Loucy (cell line): Measurements from ENCODE around the gene STAB2.

Experiments
- H2AFZ ChIP-seq: fragments of 200-600 bp; sonication (generic); 2 replicates; pipeline ENCODE4 v1.6.0; 2016; ENCODE audit warnings: antibody characterized with exemption, mild to moderate bottlenecking, low read length, moderate library complexity
- H3F3A ChIP-seq: fragments of 200-600 bp; 2 replicates; pipeline ENCODE4 v1.6.0; 2016; ENCODE audit warnings: antibody characterized with exemption, low read depth, mild to moderate bottlenecking
- H3K27me3 ChIP-seq: fragments of 200-600 bp; sonication (generic); 2 replicates; pipeline ENCODE4 v1.6.1; 2014; ENCODE audit warnings: low read length, mild to moderate bottlenecking; ENCODE audit not compliant: insufficient read depth, poor library complexity, severe bottlenecking
- H3K36me3 ChIP-seq: fragments of 200-600 bp; sonication (generic); 2 replicates; pipeline ENCODE4 v1.6.1; 2016; ENCODE audit warnings: low read length; ENCODE audit not compliant: insufficient read depth
- H3K4me1 ChIP-seq: fragments of 200-600 bp; sonication (generic); 2 replicates; pipeline ENCODE4 v1.5.1; 2014; ENCODE audit warnings: low read length, mild to moderate bottlenecking; ENCODE audit not compliant: insufficient read depth, poor library complexity, severe bottlenecking
- H3K4me2 ChIP-seq: fragments of 200-600 bp; sonication (generic); 2 replicates; pipeline ENCODE4 v1.6.0; 2014; ENCODE audit warnings: antibody characterized with exemption, low read length, low read depth, mild to moderate bottlenecking; ENCODE audit not compliant: poor library complexity, severe bottlenecking
- H3K4me3 ChIP-seq: fragments of 200-600 bp; sonication (generic); 2 replicates; pipeline ENCODE4 v1.5.1; 2014; ENCODE audit warnings: low read length, mild to moderate bottlenecking, mixed read lengths; ENCODE audit not compliant: poor library complexity, severe bottlenecking
- H3K79me2 ChIP-seq: fragments of 200-600 bp; sonication (generic); 2 replicates; pipeline ENCODE4 v1.6.1; 2014; ENCODE audit warnings: low read length; ENCODE audit not compliant: insufficient read depth
- H3K9ac ChIP-seq: fragments of 200-600 bp; sonication (generic); 2 replicates; pipeline ENCODE4 v1.6.0; 2014; ENCODE audit warnings: mild to moderate bottlenecking, low read depth, low read length, moderate library complexity; ENCODE audit not compliant: poor library complexity, severe bottlenecking
- H3K9me2 ChIP-seq: fragments of 200-600 bp; sonication (generic); replicated peaks from 2 replicates; pipeline ENCODE4 v1.6.1; 2016; ENCODE audit warnings: low read depth, low read length, mixed read lengths
- H3K9me3 ChIP-seq: fragments of 200-600 bp; sonication (generic); 2 replicates; pipeline ENCODE4 v1.6.1; 2014; ENCODE audit warnings: mild to moderate bottlenecking, antibody characterized with exemption, low read length, low read depth; ENCODE audit not compliant: insufficient read depth
- H4K20me1 ChIP-seq: fragments of 200-600 bp; sonication (generic); 2 replicates; pipeline ENCODE4 v1.6.0; 2014; ENCODE audit warnings: antibody characterized with exemption, low read length, mild to moderate bottlenecking; ENCODE audit not compliant: insufficient read depth, poor library complexity, severe bottlenecking
- CTCF ChIP-seq: fragments of 200-600 bp; sonication (generic); conservative IDR thresholded peaks from 2 replicates; pipeline ENCODE4 v1.5.1; 2014; ENCODE audit warnings: mild to moderate bottlenecking, antibody characterized with exemption, low read length
- EZH2phosphoT487 ChIP-seq: fragments of 200-600 bp; IDR thresholded peaks from 2 replicates; pipeline ENCODE4 v1.6.1; 2018; ENCODE audit warnings: antibody characterized with exemption, mild to moderate bottlenecking, moderate library complexity, borderline replicate concordance

STAB2 gene

GRCh38 chr12:103640831-103641230 lies 53.8 kb downstream of the STAB2 start:
- Histone ChIP-seq H3F3A (no peaks in the 10 kb centered on the region), H4K20me1 (no peaks in the 10 kb centered on the region), H3K79me2 (no peaks in the 10 kb centered on the region), H3K36me3 (no peaks in the 10 kb centered on the region), H3K4me3 (no peak overlapping the region), H3K9me2 (no peaks in the 10 kb centered on the region), H3K4me2 (no peak overlapping the region), H3K4me1 (no peaks in the 10 kb centered on the region), H3K9me3 (no peaks in the 10 kb centered on the region), H3K27me3 (no peaks in the 10 kb centered on the region), H2AFZ (no peak overlapping the region), H3K9ac (no peak overlapping the region)
- TF ChIP-seq EZH2phosphoT487, result no peak
- TF ChIP-seq CTCF, result no peak

- no peak for TF ChIP-seq CTCF
- TF ChIP-seq EZH2phosphoT487, result no peak
- H3K9ac ChIP-seq, result no peak overlapping the region
- H3K79me2 ChIP-seq, result no peaks in the 10 kb centered on the region
- no peaks in the 10 kb centered on the region for H3F3A ChIP-seq
- no peaks in the 10 kb centered on the region for H3K27me3 ChIP-seq
- no peaks in the 10 kb centered on the region for H3K4me1 ChIP-seq
- no peaks in the 10 kb centered on the region for H3K9me3 ChIP-seq
- no peak overlapping the region for H3K4me2 ChIP-seq
- no peaks in the 10 kb centered on the region for H4K20me1 ChIP-seq
- H3K36me3 ChIP-seq, result no peaks in the 10 kb centered on the region
- no peaks in the 10 kb centered on the region for H3K9me2 ChIP-seq
- no peak overlapping the region for H2AFZ ChIP-seq
- no peak overlapping the region for H3K4me3 ChIP-seq
These were observed 55.3 kb downstream of the STAB2 start for GRCh38 chr12:103642240-103642864.

- Histone ChIP-seq H3K36me3 (no peaks in the 10 kb centered on the region), H3K79me2 (no peaks in the 10 kb centered on the region), H3K9me2 (no peaks in the 10 kb centered on the region), H3F3A (no peaks in the 10 kb centered on the region), H2AFZ (no peak overlapping the region), H4K20me1 (no peaks in the 10 kb centered on the region), H3K4me1 (no peaks in the 10 kb centered on the region), H3K4me2 (no peak overlapping the region), H3K4me3 (no peak overlapping the region), H3K27me3 (no peaks in the 10 kb centered on the region), H3K9me3 (no peaks in the 10 kb centered on the region), H3K9ac (no peak overlapping the region)
- no peak for TF ChIP-seq EZH2phosphoT487
- no peak for TF ChIP-seq CTCF
These were observed 58.1 kb downstream of the STAB2 start for GRCh38 chr12:103645202-103645601.
